22Rv1 (cell line): ENCODE results near the gene MUTYH.
"Not testable (repeated sequence)": the region's sequence is repeated elsewhere in the genome, so short reads cannot be mapped to it uniquely, and the experiment has no call there.

Source experiments
- H3K27ac ChIP-seq: fragments of 450-650 bp; 2 replicates; pipeline ENCODE4 v1.5.1; 2017
- CTCF ChIP-seq: fragments of 450-650 bp; IDR thresholded peaks from 2 replicates; pipeline ENCODE4 v1.5.1; 2017; ENCODE audit warnings: mild to moderate bottlenecking
- ZFX ChIP-seq: fragments of 450-650 bp; IDR thresholded peaks from 2 replicates; pipeline ENCODE4 v1.6.1; 2017; ENCODE audit warnings: antibody characterized with exemption, borderline replicate concordance

MUTYH gene

DNA sequence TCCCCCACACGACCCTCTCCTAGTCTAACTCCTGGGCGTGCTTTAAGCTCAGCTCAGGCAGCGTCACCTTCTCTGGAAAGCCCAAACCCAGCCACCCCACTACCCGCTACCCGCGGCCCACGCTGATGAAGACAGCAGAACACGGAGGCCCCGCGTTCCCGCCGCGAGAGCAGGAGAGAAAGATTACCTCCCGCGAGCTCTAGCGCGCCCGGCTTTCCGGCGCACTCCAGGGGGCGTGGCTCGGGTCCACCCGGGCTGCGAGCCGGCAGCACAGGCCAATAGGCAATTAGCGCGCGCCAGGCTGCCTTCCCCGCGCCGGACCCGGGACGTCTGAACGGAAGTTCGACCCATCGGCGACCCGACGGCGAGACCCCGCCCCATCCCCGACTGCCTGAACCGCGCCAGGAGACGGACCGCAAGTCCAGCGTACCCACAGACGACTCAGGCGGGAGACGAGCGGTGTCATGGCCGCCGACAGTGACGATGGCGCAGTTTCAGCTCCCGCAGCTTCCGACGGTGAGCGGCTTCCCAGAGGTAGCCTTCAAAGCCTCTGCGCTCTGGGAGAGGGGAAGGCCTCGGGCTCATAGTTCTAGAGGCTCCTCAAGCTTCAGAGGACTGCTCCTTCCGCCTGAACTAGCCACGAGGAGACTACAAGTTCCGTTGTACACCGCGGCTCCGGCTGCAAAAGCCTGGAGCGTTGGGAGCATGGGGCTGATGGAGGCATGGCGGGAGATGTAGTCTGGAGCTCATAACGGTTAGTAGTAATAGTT is at the start of gene MUTYH, which contains the start of gene TOE1:
Gene MUTYH (minus strand): TSS at position 652 of the 770 bp plus-strand sequence. CDS start 5,935 bp downstream, outside the sequence.
Gene TOE1 (plus strand): TSS at position 382 of the 770 bp plus-strand sequence. CDS start 83 bp downstream, at position 465.
- peak within 1 kb of the TSS; percentile 98 for H3K27ac ChIP-seq
- no peak for TF ChIP-seq CTCF
- TF ChIP-seq ZFX = no peak

GRCh38 chr1:45386219-45386618 is 46.0 kb upstream of the MUTYH start:
- TF ChIP-seq CTCF = no peak
- TF ChIP-seq ZFX = no peak

DNA sequence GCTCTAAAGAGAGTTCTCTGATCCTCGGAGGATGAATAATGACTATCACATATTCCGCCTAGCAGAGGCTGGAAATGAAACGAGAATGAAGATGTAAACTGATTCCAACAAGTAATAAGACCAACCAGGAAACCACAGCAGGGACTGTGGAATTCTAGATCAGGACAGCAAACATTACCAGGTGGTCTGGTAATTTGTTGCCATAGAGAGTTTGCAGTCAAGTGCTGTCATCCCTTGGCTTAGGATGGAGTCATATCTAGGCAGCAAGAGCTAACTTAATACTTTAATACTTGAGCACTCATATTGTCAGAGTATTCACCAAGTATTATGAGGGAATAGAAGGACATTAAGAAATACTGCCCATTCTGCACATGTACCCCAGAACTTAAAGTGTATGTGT is 45.1 kb upstream of the MUTYH start:
- H3K27ac ChIP-seq = no peak overlapping the region
- no peak for TF ChIP-seq ZFX
- TF ChIP-seq CTCF = no peak

More at GRCh38 chr1:45386219-45386618, 46.0 kb upstream of the MUTYH start:
- H3K27ac ChIP-seq = no peak overlapping the region

GRCh38 chr1:45384213-45384612 is 44.0 kb upstream of the MUTYH start:
- not testable (repeated sequence) for H3K27ac ChIP-seq

DNA sequence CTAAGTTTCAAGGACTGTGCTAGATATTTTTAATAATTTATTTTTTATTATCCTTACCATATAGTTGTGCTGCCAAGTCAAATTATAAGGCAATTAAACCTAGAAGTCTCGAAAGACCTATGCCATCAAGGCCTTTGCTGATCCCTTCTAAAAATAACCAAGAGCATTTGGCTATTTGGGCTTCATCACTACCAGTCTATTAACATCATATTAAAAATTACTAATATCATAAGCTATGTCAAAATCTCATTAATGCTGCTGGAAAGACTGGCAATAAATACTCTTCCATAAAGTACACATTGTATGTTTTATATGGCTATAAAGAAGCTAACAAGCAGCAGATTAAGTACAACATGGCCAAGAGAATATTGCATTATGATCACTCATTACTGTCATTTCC is 43.0 kb upstream of the MUTYH start:
- TF ChIP-seq ZFX (no peak), CTCF (no peak)
- H3K27ac ChIP-seq = peak overlapping the region; percentile 10; the same call in 1 of the 2 replicates

GRCh38 chr1:45381243-45381642 is 41.0 kb upstream of the MUTYH start:
- TF ChIP-seq CTCF (no peak), ZFX (no peak)
- H3K27ac ChIP-seq = no peak overlapping the region

GRCh38 chr1:45380730-45381129 is 40.5 kb upstream of the MUTYH start:
- TF ChIP-seq ZFX = no peak

GRCh38 chr1:45380125-45380524 is 39.9 kb upstream of the MUTYH start:
- TF ChIP-seq ZFX (no peak), CTCF (no peak)
- H3K27ac ChIP-seq = no peak overlapping the region

More at GRCh38 chr1:45380730-45381129, 40.5 kb upstream of the MUTYH start:
- H3K27ac ChIP-seq = no peak overlapping the region
